OCI-LY7 (cell line): ENCODE results near the gene DIAPH3. TPM values are rescaled to one million over a fixed set of nuclear protein-coding genes. Genes with fewer than 3 reads are reported as not detected.

Source experiments
- BruUV-seq: library from RNA; stranded (reverse); fragments of 400-500 nt; replicated peaks from 2 replicates; lab custom pipeline; 2021; lab: Mats Ljungman, UMichigan
- CTCF ChIA-PET: fragments of 300-600 bp; sonication (Branson Sonifier 250); formaldehyde crosslinking; loops from one replicate; lab custom pipeline; 2022; ENCODE audit warnings: antibody characterized with exemption; ENCODE audit not compliant: unreplicated experiment; lab: Charles Lee
- POLR2A ChIA-PET: fragments of 300-600 bp; sonication (Branson Sonifier 250); formaldehyde crosslinking; loops from one replicate; lab custom pipeline; 2022; ENCODE audit warnings: antibody characterized with exemption; lab: Charles Lee
- DNase-seq: peaks from one replicate; pipeline ENCODE4 v3.0.0-alpha.2; 2015; ENCODE audit warnings: low spot score
- H2AFZ ChIP-seq: fragments of 200-600 bp; sonication (generic), shearing (Covaris generic); 2 replicates; pipeline ENCODE4 v1.6.1; 2014; ENCODE audit warnings: mild to moderate bottlenecking, antibody characterized with exemption, low read length, moderate library complexity
- H3K27ac ChIP-seq: fragments of 200-600 bp; sonication (generic); 2 replicates; pipeline ENCODE4 v1.5.1; 2014; ENCODE audit warnings: mixed run types, low read depth, mild to moderate bottlenecking, moderate library complexity, low read length, inconsistent platforms; ENCODE audit not compliant: poor library complexity, severe bottlenecking
- H3K36me3 ChIP-seq: fragments of 200-600 bp; sonication (generic); 2 replicates; pipeline ENCODE4 v1.6.1; 2014; ENCODE audit warnings: mild to moderate bottlenecking, antibody characterized with exemption, low read length, moderate library complexity, mixed read lengths; ENCODE audit not compliant: insufficient read depth
- H3K4me1 ChIP-seq: fragments of 200-600 bp; sonication (generic); 2 replicates; pipeline ENCODE4 v1.5.1; 2014; ENCODE audit warnings: mild to moderate bottlenecking, low read length; ENCODE audit not compliant: insufficient read depth, poor library complexity, severe bottlenecking
- H3K4me2 ChIP-seq: fragments of 200-600 bp; sonication (generic); 2 replicates; pipeline ENCODE4 v1.6.1; 2014; ENCODE audit warnings: mild to moderate bottlenecking, low read length
- H3K4me3 ChIP-seq: fragments of 200-600 bp; sonication (generic); 2 replicates; pipeline ENCODE4 v1.5.1; 2014; ENCODE audit warnings: mild to moderate bottlenecking, low read depth, low read length; ENCODE audit not compliant: poor library complexity, severe bottlenecking
- H3K79me2 ChIP-seq: fragments of 200-600 bp; sonication (generic); 2 replicates; pipeline ENCODE4 v1.6.1; 2016; ENCODE audit warnings: low read depth, mild to moderate bottlenecking, low read length, moderate library complexity, mixed read lengths; ENCODE audit not compliant: insufficient read depth
- H3K9me2 ChIP-seq: fragments of 200-600 bp; sonication (generic); 2 replicates; pipeline ENCODE4 v1.6.1; 2016; ENCODE audit warnings: mild to moderate bottlenecking, low read length, mixed read lengths; ENCODE audit not compliant: insufficient read depth
- H3K9me3 ChIP-seq: fragments of 200-600 bp; sonication (generic); 2 replicates; pipeline ENCODE4 v1.6.1; 2014; ENCODE audit warnings: mild to moderate bottlenecking, mixed run types, low read length, mixed read lengths
- H4K20me1 ChIP-seq: fragments of 200-600 bp; sonication (generic); 2 replicates; pipeline ENCODE4 v1.6.1; 2014; ENCODE audit warnings: mild to moderate bottlenecking, antibody characterized with exemption, low read length, moderate library complexity, mixed read lengths; ENCODE audit not compliant: insufficient read depth
- EZH2phosphoT487 ChIP-seq: fragments of 200-600 bp; sonication (generic); IDR thresholded peaks from 2 replicates; pipeline ENCODE4 v1.6.1; 2018; ENCODE audit warnings: low read depth, borderline replicate concordance, mild to moderate bottlenecking, mixed run types, antibody characterized with exemption, low read length, moderate library complexity, mixed read lengths
- intact Hi-C: fragments of 100-400 bp; cut with micrococcal nuclease; formaldehyde crosslinking; loops from one replicate; pipeline ENCODE4 v1.10.0; 2022; ENCODE audit not compliant: unreplicated experiment
- total RNA-seq, 2 experiments: library from RNA; depleted of rRNA in 1 of 2; stranded (reverse); fragments of >200 nt in 1 of 2; shearing (Covaris generic) in 1 of 2; gene quantifications; 2 replicates each; pipeline ENCODE4 v1.2.3, GENCODE V29; 2014 to 2022
- TF ChIP-seq, protein P1 (sequence below): fragments of 200-600 bp; sonication (generic); conservative IDR thresholded peaks from 2 replicates; pipeline ENCODE4 v1.5.1; 2014; ENCODE audit warnings: mild to moderate bottlenecking, antibody characterized with exemption, low read length, moderate library complexity, mixed read lengths

DIAPH3 gene
- total RNA-seq, 2 experiments from 2014 or later, result 33.5 to 37.2 TPM

DNA sequence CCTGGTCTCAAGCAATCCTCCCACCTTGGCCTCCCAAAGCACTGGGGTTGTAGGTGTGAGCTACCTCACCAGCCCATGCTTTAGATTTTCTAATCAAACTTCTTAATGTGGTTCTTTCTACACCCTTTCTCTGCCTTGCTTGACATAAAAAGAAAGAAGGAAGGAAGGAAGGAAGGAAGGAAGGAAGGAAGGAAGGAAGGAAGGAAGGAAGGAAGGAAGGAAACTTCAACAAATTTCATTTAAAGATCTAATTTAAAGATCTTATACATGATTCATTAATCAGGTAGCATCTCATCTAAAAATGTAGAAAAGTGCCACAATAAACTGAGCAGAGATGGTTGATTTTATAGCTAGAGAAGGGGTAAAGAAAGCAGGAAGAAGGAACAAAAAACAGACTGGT lies 215.0 kb downstream of the DIAPH3 start:
- Histone ChIP-seq H4K20me1 (no peaks in the 10 kb centered on the region), H3K4me3 (no peak overlapping the region), H3K9me2 (no peaks in the 10 kb centered on the region), H3K4me2 (no peak overlapping the region), H3K9me3 (no peaks in the 10 kb centered on the region), H3K36me3 (no peaks in the 10 kb centered on the region), H3K27ac (no peak overlapping the region), H3K4me1 (no peaks in the 10 kb centered on the region), H2AFZ (no peak overlapping the region), H3K79me2 (no peaks in the 10 kb centered on the region)
- ChIA-PET POLR2A (interaction anchor here (0.7 to 1.8 kb wide), 2 partner anchors 10 to 907 kb away, joined by 3 to 4 read pairs; no protein-coding TSS in a partner anchor), CTCF (interaction anchor here (0.6 kb wide), 1 partner anchor 49 kb away, joined by 4 read pairs; no protein-coding TSS in a partner anchor)
- DNase-seq, result no peak
- no TSS peak for BruUV-seq
- intact Hi-C loops, result no loop called here
- TF ChIP-seq EZH2phosphoT487, result no peak
- TF ChIP-seq, protein P1, sequence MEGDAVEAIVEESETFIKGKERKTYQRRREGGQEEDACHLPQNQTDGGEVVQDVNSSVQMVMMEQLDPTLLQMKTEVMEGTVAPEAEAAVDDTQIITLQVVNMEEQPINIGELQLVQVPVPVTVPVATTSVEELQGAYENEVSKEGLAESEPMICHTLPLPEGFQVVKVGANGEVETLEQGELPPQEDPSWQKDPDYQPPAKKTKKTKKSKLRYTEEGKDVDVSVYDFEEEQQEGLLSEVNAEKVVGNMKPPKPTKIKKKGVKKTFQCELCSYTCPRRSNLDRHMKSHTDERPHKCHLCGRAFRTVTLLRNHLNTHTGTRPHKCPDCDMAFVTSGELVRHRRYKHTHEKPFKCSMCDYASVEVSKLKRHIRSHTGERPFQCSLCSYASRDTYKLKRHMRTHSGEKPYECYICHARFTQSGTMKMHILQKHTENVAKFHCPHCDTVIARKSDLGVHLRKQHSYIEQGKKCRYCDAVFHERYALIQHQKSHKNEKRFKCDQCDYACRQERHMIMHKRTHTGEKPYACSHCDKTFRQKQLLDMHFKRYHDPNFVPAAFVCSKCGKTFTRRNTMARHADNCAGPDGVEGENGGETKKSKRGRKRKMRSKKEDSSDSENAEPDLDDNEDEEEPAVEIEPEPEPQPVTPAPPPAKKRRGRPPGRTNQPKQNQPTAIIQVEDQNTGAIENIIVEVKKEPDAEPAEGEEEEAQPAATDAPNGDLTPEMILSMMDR, result no peak

DNA sequence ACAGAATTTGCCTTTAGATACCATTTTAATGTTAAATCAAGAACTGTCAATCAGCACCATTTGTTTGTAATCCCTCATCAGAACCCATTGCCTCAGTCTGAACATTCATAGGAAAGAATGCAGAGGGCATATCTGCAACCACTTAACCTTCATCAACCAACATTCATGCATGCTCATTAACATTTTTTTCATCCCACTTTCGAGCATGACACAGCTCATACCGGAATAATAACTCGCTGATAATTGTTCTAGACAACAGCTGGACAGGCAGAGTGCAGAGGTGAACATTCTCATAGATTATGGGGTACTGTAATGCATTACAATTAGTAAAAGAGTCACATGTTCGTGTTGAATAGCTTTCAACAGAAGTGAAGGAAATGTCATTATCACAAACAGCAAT lies 216.8 kb downstream of the DIAPH3 start:
- Histone ChIP-seq H2AFZ (no peak overlapping the region), H3K9me2 (no peaks in the 10 kb centered on the region), H3K4me2 (no peak overlapping the region), H3K4me3 (no peak overlapping the region), H3K9me3 (no peaks in the 10 kb centered on the region), H4K20me1 (no peaks in the 10 kb centered on the region), H3K27ac (no peak overlapping the region), H3K4me1 (no peaks in the 10 kb centered on the region), H3K36me3 (no peaks in the 10 kb centered on the region), H3K79me2 (no peaks in the 10 kb centered on the region)
- POLR2A ChIA-PET, result interaction anchor here (0.5 to 1.8 kb wide), 3 partner anchors 8 to 157 kb away, joined by 3 to 4 read pairs (median 3); no protein-coding TSS in a partner anchor
- CTCF ChIA-PET, result no interaction called here
- BruUV-seq, result no TSS peak
- no peak for TF ChIP-seq EZH2phosphoT487
- TF ChIP-seq, protein P1, result no peak
- intact Hi-C loops, result no loop called here
- no peak for DNase-seq

DNA sequence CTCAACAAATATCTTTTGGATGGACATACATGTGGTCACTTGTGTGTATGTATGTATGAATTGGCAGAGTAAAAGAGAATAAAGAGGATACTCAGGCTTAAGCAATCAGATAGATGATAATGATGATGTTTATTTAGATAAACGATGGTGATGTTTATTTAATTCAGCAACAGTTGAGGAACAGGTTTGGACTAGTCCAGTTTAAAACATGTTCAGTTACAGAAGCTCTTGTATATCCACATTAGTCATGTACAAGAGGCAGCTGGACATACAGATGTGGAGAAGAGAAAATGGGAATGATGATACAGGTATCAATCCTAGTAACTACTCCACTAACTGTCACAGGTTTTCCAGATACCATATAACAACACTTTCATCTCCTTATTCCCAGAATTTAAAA lies 232.1 kb downstream of the DIAPH3 start:
- Histone ChIP-seq H3K27ac (no peak overlapping the region), H3K9me2 (no peaks in the 10 kb centered on the region), H4K20me1 (no peaks in the 10 kb centered on the region), H2AFZ (no peak overlapping the region), H3K9me3 (peaks cover 16% of the 10 kb centered on the region; the same call in 1 of the 2 replicates), H3K79me2 (no peaks in the 10 kb centered on the region), H3K4me2 (no peak overlapping the region), H3K4me3 (no peak overlapping the region), H3K36me3 (peaks cover 18% of the 10 kb centered on the region), H3K4me1 (no peaks in the 10 kb centered on the region)
- intact Hi-C loops, result no loop called here
- DNase-seq, result no peak
- ChIA-PET POLR2A (interaction anchor here (0.5 kb wide), 1 partner anchor 38 kb away, joined by 3 read pairs; no protein-coding TSS in a partner anchor), CTCF (no interaction called here)
- BruUV-seq, result no TSS peak
- no peak for TF ChIP-seq EZH2phosphoT487
- TF ChIP-seq, protein P1, result no peak
